Measurements from ENCODE around the gene C12orf57. TPM values are rescaled to one million over a fixed set of nuclear protein-coding genes. Genes with fewer than 3 reads are reported as not detected.
A peak's percentile ranks its signal among the peaks of the same experiment; 100 is the strongest.

Gene C12orf57
- total and polyA plus RNA-seq, 10 of the 15 experiments (the other 5 are each of a cell fraction or from before 2014, with no cell fraction given): 64.5 to 377 (median 211) TPM

DNA sequence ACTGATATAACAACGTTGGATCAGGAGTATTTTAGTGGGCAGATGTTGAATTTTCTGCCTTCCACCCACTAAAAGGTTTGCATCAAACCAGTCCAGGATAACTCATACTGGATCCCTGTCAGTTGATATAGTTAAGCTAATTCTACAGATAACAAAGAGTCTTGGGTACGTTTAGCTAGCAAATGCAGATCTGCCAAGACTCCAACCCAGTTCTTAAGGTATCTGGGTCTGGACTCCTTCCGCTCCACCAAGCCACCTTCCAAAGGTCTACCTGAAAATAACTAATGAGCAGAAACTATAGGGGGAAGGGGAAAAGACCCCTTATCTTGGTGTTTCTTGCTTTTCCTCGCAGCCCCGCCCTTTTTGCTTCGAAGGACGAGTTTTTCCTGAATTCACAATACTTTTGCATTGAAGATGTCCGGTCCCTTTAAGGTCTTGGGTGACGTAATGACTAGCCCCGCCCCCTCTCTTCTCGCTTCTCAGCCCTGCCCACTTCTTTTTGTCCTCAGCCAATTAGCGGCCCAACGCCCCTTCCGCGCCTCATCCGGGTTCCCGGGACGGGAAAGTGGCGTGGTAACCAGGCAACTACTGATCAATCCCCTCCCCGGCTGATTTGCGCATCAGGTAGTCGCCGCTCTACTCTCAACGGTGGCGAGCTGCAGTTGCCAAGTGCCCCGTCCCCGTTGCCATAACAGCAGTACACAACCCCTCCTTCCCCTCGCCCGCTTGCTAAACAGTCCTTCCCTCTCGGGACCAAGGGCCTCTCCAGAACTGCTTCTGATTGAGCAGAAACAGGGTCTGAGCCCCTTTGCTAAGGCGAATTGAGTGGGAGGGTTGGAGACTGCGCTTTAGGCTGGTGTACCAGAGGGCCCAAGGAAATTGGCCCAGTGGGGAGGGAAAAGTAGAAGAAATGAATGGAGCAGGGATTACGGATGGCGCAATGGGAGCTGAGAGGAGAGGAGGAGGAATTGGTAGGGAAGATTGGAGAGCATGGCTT lies 39.2 kb upstream of the C12orf57 start, which contains the start of gene LRRC23 (continued):
- TF ChIP-seq SKIL (IDR thresholded peaks at IDR 0.05; ENCODE audit: low read depth, poor library complexity, severe bottlenecking): no peak
- TF ChIP-seq DPF2 (IDR thresholded peaks at IDR 0.05): no peak
- peak in 1 of 2 experiments; percentile 38; a peak in 1 of 4 replicates for TF ChIP-seq EP300 (IDR thresholded peaks at IDR 0.05; ENCODE audit: borderline replicate concordance in 1 of 2, control insufficient read depth in 1 of 2, low read depth in 2 of 2, low read length in 2 of 2)
- TF ChIP-seq RAD21 (IDR thresholded peaks at IDR 0.05; ENCODE audit: insufficient read depth, low read depth, low read length): no peak
- no peak for TF ChIP-seq ZNF622 (IDR thresholded peaks at IDR 0.05)
- TF ChIP-seq RELA (IDR thresholded peaks at IDR 0.05; ENCODE audit: borderline replicate concordance, partially characterized antibody): peak; percentile 16
- TF ChIP-seq, protein P1, sequence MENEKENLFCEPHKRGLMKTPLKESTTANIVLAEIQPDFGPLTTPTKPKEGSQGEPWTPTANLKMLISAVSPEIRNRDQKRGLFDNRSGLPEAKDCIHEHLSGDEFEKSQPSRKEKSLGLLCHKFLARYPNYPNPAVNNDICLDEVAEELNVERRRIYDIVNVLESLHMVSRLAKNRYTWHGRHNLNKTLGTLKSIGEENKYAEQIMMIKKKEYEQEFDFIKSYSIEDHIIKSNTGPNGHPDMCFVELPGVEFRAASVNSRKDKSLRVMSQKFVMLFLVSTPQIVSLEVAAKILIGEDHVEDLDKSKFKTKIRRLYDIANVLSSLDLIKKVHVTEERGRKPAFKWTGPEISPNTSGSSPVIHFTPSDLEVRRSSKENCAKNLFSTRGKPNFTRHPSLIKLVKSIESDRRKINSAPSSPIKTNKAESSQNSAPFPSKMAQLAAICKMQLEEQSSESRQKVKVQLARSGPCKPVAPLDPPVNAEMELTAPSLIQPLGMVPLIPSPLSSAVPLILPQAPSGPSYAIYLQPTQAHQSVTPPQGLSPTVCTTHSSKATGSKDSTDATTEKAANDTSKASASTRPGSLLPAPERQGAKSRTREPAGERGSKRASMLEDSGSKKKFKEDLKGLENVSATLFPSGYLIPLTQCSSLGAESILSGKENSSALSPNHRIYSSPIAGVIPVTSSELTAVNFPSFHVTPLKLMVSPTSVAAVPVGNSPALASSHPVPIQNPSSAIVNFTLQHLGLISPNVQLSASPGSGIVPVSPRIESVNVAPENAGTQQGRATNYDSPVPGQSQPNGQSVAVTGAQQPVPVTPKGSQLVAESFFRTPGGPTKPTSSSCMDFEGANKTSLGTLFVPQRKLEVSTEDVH (IDR thresholded peaks at IDR 0.05; ENCODE audit: low read depth, partially characterized antibody): peak; percentile 65
- TF ChIP-seq, protein P2, sequence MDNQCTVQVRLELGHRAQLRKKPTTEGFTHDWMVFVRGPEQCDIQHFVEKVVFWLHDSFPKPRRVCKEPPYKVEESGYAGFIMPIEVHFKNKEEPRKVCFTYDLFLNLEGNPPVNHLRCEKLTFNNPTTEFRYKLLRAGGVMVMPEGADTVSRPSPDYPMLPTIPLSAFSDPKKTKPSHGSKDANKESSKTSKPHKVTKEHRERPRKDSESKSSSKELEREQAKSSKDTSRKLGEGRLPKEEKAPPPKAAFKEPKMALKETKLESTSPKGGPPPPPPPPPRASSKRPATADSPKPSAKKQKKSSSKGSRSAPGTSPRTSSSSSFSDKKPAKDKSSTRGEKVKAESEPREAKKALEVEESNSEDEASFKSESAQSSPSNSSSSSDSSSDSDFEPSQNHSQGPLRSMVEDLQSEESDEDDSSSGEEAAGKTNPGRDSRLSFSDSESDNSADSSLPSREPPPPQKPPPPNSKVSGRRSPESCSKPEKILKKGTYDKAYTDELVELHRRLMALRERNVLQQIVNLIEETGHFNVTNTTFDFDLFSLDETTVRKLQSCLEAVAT (IDR thresholded peaks at IDR 0.05): peak; percentile 50; the same call in 1 of the 2 replicates
- TF ChIP-seq NRF1 (conservative IDR thresholded peaks at IDR 0.05; ENCODE audit: low read depth, low read length): 0 out of 2 replicates have a peak, but pooled peaks have one; percentile 3
- TF ChIP-seq HDAC2 (IDR thresholded peaks at IDR 0.05): no peak
- TF ChIP-seq WRNIP1 (IDR thresholded peaks at IDR 0.05; ENCODE audit: borderline replicate concordance, low read depth, low read length): no peak
- no peak for TF ChIP-seq PRDM15 (CRISPR knock-in tag; IDR thresholded peaks at IDR 0.05)

Data from GM12878 (cell line).